Raji (cell line): ENCODE measurements around the gene PQBP1.
A peak's percentile ranks its signal among the peaks of the same experiment; 100 is the strongest.

Experiments used
- POLR2A ChIP-seq: IDR thresholded peaks from 2 replicates; pipeline ENCODE4 v1.6.1; 2011; ENCODE audit warnings: low read depth, low read length, control low read depth; ENCODE audit not compliant: insufficient read depth

Gene PQBP1, protein sequence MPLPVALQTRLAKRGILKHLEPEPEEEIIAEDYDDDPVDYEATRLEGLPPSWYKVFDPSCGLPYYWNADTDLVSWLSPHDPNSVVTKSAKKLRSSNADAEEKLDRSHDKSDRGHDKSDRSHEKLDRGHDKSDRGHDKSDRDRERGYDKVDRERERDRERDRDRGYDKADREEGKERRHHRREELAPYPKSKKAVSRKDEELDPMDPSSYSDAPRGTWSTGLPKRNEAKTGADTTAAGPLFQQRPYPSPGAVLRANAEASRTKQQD

DNA sequence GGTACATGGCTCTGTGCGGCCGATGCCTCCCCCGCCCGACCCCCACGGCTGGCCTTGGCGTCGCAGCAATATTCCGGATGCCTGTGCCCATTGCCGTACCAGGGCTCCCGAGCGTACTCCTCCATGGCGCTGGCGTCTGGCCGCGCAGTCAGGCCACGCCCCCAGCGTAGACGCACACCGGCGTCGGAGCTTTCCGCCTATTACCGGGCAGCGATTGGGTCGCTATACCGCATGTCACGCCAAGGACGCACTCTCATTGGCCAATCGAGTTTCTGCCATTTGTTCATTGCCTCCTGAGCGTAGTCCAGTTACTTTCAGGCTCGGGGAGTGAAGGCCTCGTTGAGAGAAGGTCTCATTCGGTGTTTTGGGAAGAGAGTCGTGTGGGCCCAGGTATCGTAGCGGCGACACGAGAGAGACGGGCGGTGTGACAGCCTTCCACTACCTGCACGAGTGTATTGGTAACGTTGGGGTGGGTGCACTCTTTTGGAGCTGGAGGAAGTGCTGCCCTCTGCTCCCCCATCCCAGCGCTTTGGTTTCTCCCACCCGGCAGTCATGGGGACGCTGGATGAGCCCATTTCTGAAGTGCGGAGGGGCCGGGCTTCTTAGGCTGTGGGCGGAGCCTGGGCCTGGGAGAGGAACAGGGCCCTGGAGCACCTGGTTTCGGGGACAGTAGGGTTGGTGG is at the start of gene PQBP1, which contains the start of gene TIMM17B:
Gene PQBP1, plus strand, starts transcription at position 306 of the 682 bp plus-strand sequence. CDS start 580 bp downstream, outside the sequence.
Gene TIMM17B, minus strand, starts transcription at position 144 of the 682 bp plus-strand sequence. Its CDS starts 19 bp downstream, at position 125.
- peak; percentile 87 for TF ChIP-seq POLR2A

GRCh38 chrX:48848847-48849246 is 48.9 kb upstream of the PQBP1 start:
- TF ChIP-seq POLR2A: no peak

DNA sequence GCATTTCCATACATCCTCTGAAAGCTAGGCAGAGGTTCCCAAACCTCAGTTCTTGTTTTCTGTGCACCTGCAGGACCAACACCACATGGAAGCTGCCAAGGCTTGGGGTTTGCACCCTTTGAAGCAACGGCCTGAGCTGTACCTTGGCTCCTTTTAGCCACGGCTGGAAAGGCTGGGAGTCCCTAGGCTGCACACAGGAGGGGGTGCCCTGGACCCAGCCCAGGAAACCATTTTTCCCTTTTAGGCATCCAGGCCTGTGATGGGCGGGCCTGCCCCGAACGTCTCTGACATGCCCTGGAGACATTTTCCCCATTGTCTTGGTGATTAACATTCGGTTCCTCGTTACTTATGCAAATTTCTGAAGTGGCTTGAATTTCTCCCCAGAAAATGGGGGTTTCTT is 44.9 kb upstream of the PQBP1 start:
- no peak for TF ChIP-seq POLR2A

- TF ChIP-seq POLR2A: no peak
Observed at GRCh38 chrX:48854898-48855297, 42.8 kb upstream of the PQBP1 start.

DNA sequence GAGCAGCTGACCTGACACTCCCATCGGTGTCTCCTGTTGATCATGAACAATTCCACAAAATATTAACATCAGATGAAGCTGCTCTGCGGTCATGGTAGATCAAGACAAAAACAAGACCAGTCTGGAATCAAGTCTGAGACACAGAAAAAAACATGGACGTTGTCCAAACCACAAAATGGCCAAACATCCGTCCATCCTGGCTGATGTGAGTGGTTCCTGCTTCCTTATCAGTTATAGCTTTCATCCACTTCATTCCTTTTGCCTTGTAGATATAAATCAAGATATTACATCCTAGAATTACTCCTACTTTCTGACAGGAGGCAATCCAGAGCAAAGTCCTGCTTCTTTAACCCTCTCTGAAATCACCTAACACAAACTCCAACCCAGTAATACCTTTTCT is 33.5 kb upstream of the PQBP1 start:
- TF ChIP-seq POLR2A: no peak

DNA sequence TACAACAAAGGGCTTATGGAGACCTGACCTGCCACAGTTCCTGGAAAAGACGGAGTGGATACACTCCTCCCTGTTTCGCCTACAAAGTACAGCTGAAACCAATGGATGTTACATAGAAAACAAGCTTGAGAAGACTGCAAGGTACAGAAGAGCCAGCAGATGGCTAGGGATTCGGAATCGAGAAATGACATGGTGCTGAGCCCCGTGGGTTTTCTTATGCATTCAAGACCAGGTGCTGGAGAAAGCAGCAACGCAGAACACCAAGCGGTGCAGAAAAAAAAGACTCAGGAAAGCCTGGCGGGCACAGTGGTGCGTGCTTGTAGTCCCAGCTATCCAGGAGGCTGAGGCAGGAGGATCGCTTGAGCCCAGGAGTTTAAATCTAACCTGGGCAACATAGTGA is 14.0 kb upstream of the PQBP1 start:
- no peak for TF ChIP-seq POLR2A

GRCh38 chrX:48890296-48890925 is 7.3 kb upstream of the PQBP1 start:
- TF ChIP-seq POLR2A: no peak

- no peak for TF ChIP-seq POLR2A
Observed at GRCh38 chrX:48890934-48891401, 6.8 kb upstream of the PQBP1 start.

- TF ChIP-seq POLR2A: no peak
Observed at GRCh38 chrX:48891402-48892288, 6.1 kb upstream of the PQBP1 start.

DNA sequence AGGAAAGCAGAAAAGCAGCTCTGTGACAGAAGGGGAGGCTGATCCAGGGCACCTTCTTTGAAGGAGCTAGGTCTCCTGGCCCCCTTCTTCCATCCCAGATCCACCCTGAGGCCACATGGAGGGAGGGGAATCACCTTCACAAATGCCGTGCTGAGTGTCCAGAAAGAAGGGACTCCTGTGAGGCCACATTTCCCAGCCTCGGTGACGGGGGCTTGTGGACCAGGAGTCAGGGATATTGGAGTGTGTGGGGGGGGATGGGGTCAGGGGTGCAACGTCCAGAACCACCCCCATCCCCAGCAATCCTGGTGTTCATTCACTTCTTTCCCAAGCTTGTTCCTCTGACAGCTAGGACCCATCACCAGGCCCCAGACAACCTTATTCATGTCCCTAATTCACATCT is 4.8 kb upstream of the PQBP1 start:
- TF ChIP-seq POLR2A: no peak

- TF ChIP-seq POLR2A: no peak
Observed at GRCh38 chrX:48893556-48894348, 4.0 kb upstream of the PQBP1 start.

DNA sequence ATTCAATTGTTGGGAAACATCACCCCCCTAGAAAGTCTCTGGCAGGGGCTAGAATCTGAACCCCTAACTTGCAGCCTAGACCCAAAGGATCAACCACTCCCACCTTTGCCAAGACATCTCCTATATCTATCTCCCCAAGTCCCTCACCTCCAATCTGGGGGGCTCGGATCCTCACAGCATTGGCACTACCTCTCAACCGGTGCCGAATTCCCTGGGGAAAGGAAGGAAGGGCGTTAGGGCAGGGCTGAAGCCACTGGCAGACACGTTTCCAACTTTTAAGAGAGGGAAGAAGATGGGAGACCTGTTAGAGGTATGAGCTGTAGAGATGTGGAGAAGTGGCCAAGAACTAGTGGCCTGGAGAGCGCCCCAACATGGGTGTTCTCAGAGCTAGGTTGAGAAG is 2.8 kb upstream of the PQBP1 start:
- TF ChIP-seq POLR2A: no peak

DNA sequence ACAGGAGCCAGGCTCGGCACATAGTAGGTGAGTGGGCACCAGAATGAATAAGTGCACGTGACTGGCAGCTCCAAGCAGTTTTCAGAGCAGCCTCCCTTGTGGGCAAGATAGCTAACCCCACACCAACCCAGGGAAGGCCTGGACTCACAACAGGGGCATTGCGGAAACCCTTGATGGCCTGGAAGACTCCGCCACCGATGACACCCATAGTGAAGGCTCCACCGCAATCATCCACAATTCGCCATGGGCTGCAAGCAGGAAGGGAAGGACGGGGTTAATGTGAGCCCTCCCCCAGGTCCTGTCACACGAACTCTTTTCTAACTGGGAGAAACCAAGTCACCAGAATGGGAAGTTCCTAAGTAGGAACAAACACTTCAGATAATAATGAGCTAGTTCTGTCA is 1.1 kb upstream of the PQBP1 start:
- TF ChIP-seq POLR2A: no peak

- no peak for TF ChIP-seq POLR2A
Observed at GRCh38 chrX:48897157-48897624, 539 bp upstream of the PQBP1 start.
